Psoas muscle (tissue), 8 donors: ENCODE data around the gene RLN3. TPM values are rescaled to one million over a fixed set of nuclear protein-coding genes. Genes with fewer than 3 reads are reported as not detected.

ENCODE experiments used
- ATAC-seq, 4 donors: fragments of 200-7000 bp; cut with Tn5 transposase; one replicate each; pipeline ENCODE4 v1.9.1; 2020; ENCODE audit warnings: moderate library complexity in 3 of 4, mild to moderate bottlenecking in 2 of 4
- DNase-seq, 2 donors: peaks; one replicate each; pipeline ENCODE4 v3.0.0-alpha.2; 2020
- H3K27ac ChIP-seq: fragments of 200-600 bp; one replicate; pipeline ENCODE4 v1.8.0; 2022
- H3K27me3 ChIP-seq, 3 donors: fragments of 200-600 bp in 1 of 3; one replicate each; pipeline versions ENCODE4 v1.6.1 to v1.8.0; 2013 to 2022; ENCODE audit warnings: low read length in 2 of 3, mild to moderate bottlenecking in 2 of 3, moderate library complexity in 1 of 3; ENCODE audit not compliant: insufficient read depth in 3 of 3
- H3K36me3 ChIP-seq, 2 donors: fragments of 200-600 bp in 1 of 2; one replicate each; pipeline versions ENCODE4 v1.6.1 to v1.8.0; 2013 to 2022; ENCODE audit warnings: low read depth in 1 of 2, mild to moderate bottlenecking in 1 of 2, moderate library complexity in 1 of 2; ENCODE audit not compliant: insufficient read depth in 1 of 2
- H3K4me1 ChIP-seq: fragments of 200-600 bp; one replicate; pipeline ENCODE4 v1.8.0; 2022
- H3K4me3 ChIP-seq: fragments of 200-600 bp; one replicate; pipeline ENCODE4 v1.8.0; 2022; ENCODE audit warnings: mild to moderate bottlenecking
- H3K9me3 ChIP-seq: fragments of 200-600 bp; one replicate; pipeline ENCODE4 v1.8.0; 2022
- WGBS, 3 donors: extraction: QIAGEN DNeasy Blood & Tissue Kit; methylation state at CpG; one replicate each; pipeline versions ENCODE4 v1.1.6 to v1.1.7; 2013; 5-methylcytosine and 5-hydroxymethylcytosine counted together
- intact Hi-C, 2 donors: fragments of 100-400 bp; cut with DNase I; formaldehyde crosslinking; loops; one replicate each; pipeline versions ENCODE4 v1.11.0 to v1.14.2; 2022
- polyA plus RNA-seq, 3 donors: library from polyadenylated mRNA; stranded (reverse); fragments of 200-250 nt; gene quantifications; one replicate each; pipeline ENCODE4 v1.2.3, GENCODE V29; 2013
- total RNA-seq, 4 donors: library from RNA; stranded (reverse); fragmentation: NEBNext Ultra II Directional in 2 of 4; extraction: Animal tissue kit (Norgen Biotek cat#: 25700) in 2 of 4; gene quantifications; one replicate each; pipeline versions ENCODE4 v1.2.1 to v1.2.4, GENCODE V29; 2021 to 2023
- TF ChIP-seq, protein P1 (sequence below): fragments of 200-600 bp; IDR thresholded peaks from one replicate; pipeline ENCODE4 v1.8.0; 2022; ENCODE audit warnings: antibody characterized with exemption
- donor health status: healthy with polysubstance abuse.
- donor health status: DM: no; HTN: no; CAD: no; lungs with moderate emphysema.
- donor health status: Bipolar disorder and iron deficiency.
- donor health status: healthy.
- donor health status: DM: yes; HTN: yes; CAD: no.
- donor health status: DM: no; HTN: no; CAD: no.
- donor health status: DM: no; HTN: no; CAD: no.
- donor health status: DM: yes; HTN: yes; CAD: no.

RLN3 gene
- total and polyA plus RNA-seq, 7 donors: not detected

DNA sequence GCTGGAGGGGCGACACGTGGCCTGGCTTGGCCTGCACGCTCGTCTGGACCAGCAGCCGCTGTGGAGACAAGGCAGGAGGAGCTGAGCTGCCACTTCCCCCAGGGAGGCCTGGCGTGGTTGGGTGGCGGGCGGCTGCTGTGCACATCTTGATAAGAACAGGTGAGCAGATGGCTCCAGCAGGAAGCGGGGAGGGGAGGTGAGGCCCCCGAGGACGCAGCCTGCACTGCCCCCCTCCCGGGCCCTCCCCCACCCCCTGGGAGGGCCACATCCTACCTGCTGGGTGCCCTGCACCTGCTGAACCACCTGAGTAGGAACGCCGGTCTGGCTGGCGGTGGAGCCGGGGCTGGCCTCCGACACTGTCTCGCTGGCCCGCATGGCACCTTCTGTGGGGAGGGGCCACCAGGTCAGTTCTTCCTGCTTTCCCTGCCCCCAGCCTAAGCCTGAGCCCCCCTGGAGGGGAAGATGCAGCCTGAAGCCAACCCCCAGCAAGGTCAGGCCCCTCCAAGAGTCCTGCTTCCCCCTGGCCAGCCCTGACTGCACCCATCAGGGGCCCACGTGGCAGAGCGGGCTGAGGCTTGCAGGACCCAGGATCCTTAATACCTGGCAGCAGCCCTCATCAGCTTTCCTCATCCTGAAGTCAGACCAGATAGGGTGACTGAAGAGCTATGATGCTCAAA lies 44.6 kb upstream of the RLN3 start:
- Histone ChIP-seq H3K27ac (no peak overlapping the region), H3K4me1 (peaks cover 42% of the 10 kb centered on the region), H3K27me3 (no peaks in the 10 kb centered on the region), H3K36me3 (peaks cover 0 to 8% of the 10 kb centered on the region in 2 donors), H3K4me3 (no peak overlapping the region), H3K9me3 (no peaks in the 10 kb centered on the region)
- TF ChIP-seq, protein P1, sequence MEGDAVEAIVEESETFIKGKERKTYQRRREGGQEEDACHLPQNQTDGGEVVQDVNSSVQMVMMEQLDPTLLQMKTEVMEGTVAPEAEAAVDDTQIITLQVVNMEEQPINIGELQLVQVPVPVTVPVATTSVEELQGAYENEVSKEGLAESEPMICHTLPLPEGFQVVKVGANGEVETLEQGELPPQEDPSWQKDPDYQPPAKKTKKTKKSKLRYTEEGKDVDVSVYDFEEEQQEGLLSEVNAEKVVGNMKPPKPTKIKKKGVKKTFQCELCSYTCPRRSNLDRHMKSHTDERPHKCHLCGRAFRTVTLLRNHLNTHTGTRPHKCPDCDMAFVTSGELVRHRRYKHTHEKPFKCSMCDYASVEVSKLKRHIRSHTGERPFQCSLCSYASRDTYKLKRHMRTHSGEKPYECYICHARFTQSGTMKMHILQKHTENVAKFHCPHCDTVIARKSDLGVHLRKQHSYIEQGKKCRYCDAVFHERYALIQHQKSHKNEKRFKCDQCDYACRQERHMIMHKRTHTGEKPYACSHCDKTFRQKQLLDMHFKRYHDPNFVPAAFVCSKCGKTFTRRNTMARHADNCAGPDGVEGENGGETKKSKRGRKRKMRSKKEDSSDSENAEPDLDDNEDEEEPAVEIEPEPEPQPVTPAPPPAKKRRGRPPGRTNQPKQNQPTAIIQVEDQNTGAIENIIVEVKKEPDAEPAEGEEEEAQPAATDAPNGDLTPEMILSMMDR: no peak
- 89 to 93% (median 92%) methylated on average over 14 to 21 of the region's 21 CpGs for WGBS, 3 donors
- DNase-seq (no peak), ATAC-seq (no peak)
- intact Hi-C loops: no loop called here

DNA sequence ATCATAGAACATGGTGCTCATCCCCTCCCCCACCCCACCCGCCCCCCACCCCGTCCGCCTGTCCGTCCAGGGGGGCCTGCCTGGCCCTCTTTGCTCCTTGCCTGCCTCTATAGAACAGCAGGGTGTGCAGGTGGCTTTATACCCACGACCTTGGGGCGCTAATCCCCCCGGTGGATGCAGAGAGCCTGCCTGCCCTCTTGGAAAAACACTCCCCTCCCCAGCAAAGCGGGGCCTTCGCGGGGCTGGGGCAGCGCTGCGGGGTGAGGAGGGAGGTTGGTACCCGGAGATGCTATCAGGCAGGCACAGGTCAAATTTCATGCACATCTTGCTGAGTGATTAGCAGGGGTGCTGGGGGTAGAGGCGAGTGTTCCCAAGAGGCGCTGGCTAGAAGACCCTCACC lies 43.8 kb upstream of the RLN3 start:
- Histone ChIP-seq H3K27me3 (no peaks in the 10 kb centered on the region), H3K36me3 (peaks cover 0 to 8% of the 10 kb centered on the region in 2 donors), H3K4me3 (no peak overlapping the region), H3K27ac (no peak overlapping the region), H3K4me1 (peaks cover 41% of the 10 kb centered on the region), H3K9me3 (no peaks in the 10 kb centered on the region)
- intact Hi-C loops: no loop called here
- ATAC-seq (no peak), DNase-seq (no peak)
- 78 to 79% (median 78%) methylated on average over 15 of the region's 15 CpGs for WGBS, 3 donors
- TF ChIP-seq, protein P1: no peak

GRCh38 chr19:13984875-13985741 lies 42.8 kb upstream of the RLN3 start:
- 84 to 93% (median 86%) methylated on average over 25 of the region's 25 CpGs for WGBS, 3 donors
- H3K36me3 ChIP-seq: peaks cover 0 to 8% of the 10 kb centered on the region in 2 donors
- H3K9me3 ChIP-seq: no peaks in the 10 kb centered on the region
- H3K4me1 ChIP-seq: peaks cover 32% of the 10 kb centered on the region
- H3K27ac ChIP-seq: no peak overlapping the region
- no peaks in the 10 kb centered on the region for H3K27me3 ChIP-seq
- TF ChIP-seq, protein P1: no peak
- ATAC-seq (no peak), DNase-seq (no peak)
- intact Hi-C loops: no loop called here
- H3K4me3 ChIP-seq: no peak overlapping the region

DNA sequence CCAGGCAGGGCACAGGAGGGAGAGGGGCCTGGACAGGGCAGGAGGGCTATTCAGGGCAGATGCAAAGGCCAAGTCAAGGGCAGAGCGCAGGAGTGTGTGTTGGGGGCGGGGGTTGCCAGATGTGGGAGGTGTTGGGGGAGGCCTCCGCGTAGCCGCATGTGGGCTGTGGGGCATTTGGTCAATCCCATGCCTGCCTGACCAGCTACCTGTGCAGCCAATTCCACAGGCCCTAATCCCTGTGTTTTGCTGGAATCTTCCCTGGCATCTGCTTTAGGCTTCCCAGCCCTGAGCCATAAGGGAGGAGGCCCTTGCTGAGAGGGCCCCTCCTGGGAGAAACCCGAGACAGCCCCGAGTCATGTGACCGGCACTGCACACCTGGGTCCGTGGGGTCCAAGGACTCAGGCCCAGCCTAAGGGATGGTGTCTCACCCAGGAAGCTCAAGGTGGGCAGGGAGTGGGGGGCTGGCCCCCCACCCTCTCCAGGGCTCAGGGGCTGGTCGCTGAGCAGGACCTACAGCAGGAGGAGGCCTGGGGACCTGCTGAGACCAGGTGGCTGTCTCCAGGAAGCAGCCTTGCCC lies 42.1 kb upstream of the RLN3 start:
- 72 to 75% (median 74%) methylated on average over 10 of the region's 10 CpGs for WGBS, 3 donors
- H3K27ac ChIP-seq: peak overlapping the region; percentile 90
- peaks cover 0 to 9% of the 10 kb centered on the region in 2 donors for H3K36me3 ChIP-seq
- no peaks in the 10 kb centered on the region for H3K27me3 ChIP-seq
- H3K9me3 ChIP-seq: no peaks in the 10 kb centered on the region
- TF ChIP-seq, protein P1: no peak
- intact Hi-C loops: no loop called here
- peaks cover 28% of the 10 kb centered on the region for H3K4me1 ChIP-seq
- H3K4me3 ChIP-seq: peak overlapping the region; percentile 52
- ATAC-seq (no peak), DNase-seq (no peak)
